ENCODE results near the gene DCAF16.

DCAF16 gene

GRCh38 chr4:17753646-17754045 is 56.9 kb downstream of the DCAF16 start:
- TF ChIP-seq CTCF (IDR thresholded peaks at IDR 0.05), result no peak

Data from LNCAP (cell line).